WTC11 (cell line): ENCODE measurements around the gene ISY1.

Experiments
- CREB1 ChIP-seq: sonication (generic); formaldehyde crosslinking; IDR thresholded peaks from 2 replicates; pipeline ENCODE4 v1.8.0; 2023; ENCODE audit warnings: mild to moderate bottlenecking, missing genetic modification reagents
- NR3C1 ChIP-seq: sonication (generic); formaldehyde crosslinking; conservative IDR thresholded peaks from 2 replicates; pipeline ENCODE4 v1.8.1; 2023; ENCODE audit warnings: low read depth, mild to moderate bottlenecking, missing genetic modification reagents
- SMAD3 ChIP-seq: sonication (generic); formaldehyde crosslinking; IDR thresholded peaks from 2 replicates; pipeline ENCODE4 v1.8.0; 2022; ENCODE audit warnings: missing genetic modification reagents, mild to moderate bottlenecking, borderline replicate concordance
- ZBTB21 ChIP-seq: sonication (generic); formaldehyde crosslinking; IDR thresholded peaks from 2 replicates; pipeline ENCODE4 v1.8.1; 2023; ENCODE audit warnings: mild to moderate bottlenecking, missing genetic modification reagents, borderline replicate concordance
- TF ChIP-seq, protein P1 (sequence below): fragments of 200-600 bp; IDR thresholded peaks from 2 replicates; pipeline ENCODE4 v1.8.0; 2022; ENCODE audit warnings: antibody characterized with exemption
- TF ChIP-seq, protein P2 (sequence below): sonication (generic); formaldehyde crosslinking; IDR thresholded peaks from 2 replicates; pipeline ENCODE4 v1.8.1; 2023; ENCODE audit warnings: mild to moderate bottlenecking, moderate library complexity, missing genetic modification reagents
- TF ChIP-seq, protein P3 (sequence below): sonication (generic); formaldehyde crosslinking; IDR thresholded peaks from 2 replicates; pipeline ENCODE4 v1.8.0; 2022; ENCODE audit warnings: mild to moderate bottlenecking, missing genetic modification reagents
- TF ChIP-seq, protein P4 (sequence below): sonication (generic); formaldehyde crosslinking; IDR thresholded peaks from 2 replicates; pipeline ENCODE4 v1.8.1; 2022; ENCODE audit warnings: missing genetic modification reagents, borderline replicate concordance
- TF ChIP-seq, protein P5 (sequence below): sonication (generic); formaldehyde crosslinking; IDR thresholded peaks from 2 replicates; pipeline ENCODE4 v1.8.0; 2022; ENCODE audit warnings: mild to moderate bottlenecking, missing genetic modification reagents

DNA sequence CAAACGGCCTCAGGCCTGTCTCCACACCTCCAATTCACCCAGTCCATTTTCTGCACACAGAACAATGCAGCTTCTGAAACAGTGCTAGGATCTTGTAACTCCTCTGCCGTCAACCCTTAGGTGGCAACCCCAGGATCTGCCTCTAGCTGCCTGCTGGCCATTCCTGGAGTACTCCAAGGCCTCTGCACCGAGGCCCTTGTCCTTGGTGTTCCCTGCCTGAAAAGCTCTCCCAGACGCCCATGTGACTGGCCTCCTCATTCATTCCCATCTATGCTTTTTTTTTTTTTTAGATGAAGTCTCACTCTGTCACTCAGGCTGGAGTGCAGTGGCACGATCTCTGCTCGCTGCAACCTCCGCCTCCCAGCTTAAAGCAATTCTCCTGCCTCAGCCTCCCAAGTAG lies 57.6 kb downstream of the ISY1 start:
- TF ChIP-seq CREB1 (no peak), NR3C1 (CRISPR knock-in tag) (no peak), ZBTB21 (no peak), SMAD3 (CRISPR knock-in tag) (no peak)
- TF ChIP-seq, protein P1, sequence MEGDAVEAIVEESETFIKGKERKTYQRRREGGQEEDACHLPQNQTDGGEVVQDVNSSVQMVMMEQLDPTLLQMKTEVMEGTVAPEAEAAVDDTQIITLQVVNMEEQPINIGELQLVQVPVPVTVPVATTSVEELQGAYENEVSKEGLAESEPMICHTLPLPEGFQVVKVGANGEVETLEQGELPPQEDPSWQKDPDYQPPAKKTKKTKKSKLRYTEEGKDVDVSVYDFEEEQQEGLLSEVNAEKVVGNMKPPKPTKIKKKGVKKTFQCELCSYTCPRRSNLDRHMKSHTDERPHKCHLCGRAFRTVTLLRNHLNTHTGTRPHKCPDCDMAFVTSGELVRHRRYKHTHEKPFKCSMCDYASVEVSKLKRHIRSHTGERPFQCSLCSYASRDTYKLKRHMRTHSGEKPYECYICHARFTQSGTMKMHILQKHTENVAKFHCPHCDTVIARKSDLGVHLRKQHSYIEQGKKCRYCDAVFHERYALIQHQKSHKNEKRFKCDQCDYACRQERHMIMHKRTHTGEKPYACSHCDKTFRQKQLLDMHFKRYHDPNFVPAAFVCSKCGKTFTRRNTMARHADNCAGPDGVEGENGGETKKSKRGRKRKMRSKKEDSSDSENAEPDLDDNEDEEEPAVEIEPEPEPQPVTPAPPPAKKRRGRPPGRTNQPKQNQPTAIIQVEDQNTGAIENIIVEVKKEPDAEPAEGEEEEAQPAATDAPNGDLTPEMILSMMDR = no peak
- TF ChIP-seq, protein P2, sequence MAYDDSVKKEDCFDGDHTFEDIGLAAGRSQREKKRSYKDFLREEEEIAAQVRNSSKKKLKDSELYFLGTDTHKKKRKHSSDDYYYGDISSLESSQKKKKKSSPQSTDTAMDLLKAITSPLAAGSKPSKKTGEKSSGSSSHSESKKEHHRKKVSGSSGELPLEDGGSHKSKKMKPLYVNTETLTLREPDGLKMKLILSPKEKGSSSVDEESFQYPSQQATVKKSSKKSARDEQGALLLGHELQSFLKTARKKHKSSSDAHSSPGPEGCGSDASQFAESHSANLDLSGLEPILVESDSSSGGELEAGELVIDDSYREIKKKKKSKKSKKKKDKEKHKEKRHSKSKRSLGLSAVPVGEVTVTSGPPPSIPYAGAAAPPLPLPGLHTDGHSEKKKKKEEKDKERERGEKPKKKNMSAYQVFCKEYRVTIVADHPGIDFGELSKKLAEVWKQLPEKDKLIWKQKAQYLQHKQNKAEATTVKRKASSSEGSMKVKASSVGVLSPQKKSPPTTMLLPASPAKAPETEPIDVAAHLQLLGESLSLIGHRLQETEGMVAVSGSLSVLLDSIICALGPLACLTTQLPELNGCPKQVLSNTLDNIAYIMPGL = no peak
- TF ChIP-seq, protein P3, sequence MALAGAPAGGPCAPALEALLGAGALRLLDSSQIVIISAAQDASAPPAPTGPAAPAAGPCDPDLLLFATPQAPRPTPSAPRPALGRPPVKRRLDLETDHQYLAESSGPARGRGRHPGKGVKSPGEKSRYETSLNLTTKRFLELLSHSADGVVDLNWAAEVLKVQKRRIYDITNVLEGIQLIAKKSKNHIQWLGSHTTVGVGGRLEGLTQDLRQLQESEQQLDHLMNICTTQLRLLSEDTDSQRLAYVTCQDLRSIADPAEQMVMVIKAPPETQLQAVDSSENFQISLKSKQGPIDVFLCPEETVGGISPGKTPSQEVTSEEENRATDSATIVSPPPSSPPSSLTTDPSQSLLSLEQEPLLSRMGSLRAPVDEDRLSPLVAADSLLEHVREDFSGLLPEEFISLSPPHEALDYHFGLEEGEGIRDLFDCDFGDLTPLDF (CRISPR knock-in tag) = no peak
- TF ChIP-seq, protein P4, sequence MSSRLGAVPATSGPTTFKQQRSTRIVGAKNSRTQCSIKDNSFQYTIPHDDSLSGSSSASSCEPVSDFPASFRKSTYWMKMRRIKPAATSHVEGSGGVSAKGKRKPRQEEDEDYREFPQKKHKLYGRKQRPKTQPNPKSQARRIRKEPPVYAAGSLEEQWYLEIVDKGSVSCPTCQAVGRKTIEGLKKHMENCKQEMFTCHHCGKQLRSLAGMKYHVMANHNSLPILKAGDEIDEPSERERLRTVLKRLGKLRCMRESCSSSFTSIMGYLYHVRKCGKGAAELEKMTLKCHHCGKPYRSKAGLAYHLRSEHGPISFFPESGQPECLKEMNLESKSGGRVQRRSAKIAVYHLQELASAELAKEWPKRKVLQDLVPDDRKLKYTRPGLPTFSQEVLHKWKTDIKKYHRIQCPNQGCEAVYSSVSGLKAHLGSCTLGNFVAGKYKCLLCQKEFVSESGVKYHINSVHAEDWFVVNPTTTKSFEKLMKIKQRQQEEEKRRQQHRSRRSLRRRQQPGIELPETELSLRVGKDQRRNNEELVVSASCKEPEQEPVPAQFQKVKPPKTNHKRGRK (CRISPR knock-in tag) = no peak
- TF ChIP-seq, protein P5, sequence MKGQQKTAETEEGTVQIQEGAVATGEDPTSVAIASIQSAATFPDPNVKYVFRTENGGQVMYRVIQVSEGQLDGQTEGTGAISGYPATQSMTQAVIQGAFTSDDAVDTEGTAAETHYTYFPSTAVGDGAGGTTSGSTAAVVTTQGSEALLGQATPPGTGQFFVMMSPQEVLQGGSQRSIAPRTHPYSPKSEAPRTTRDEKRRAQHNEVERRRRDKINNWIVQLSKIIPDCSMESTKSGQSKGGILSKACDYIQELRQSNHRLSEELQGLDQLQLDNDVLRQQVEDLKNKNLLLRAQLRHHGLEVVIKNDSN (CRISPR knock-in tag) = no peak
